Uterus (tissue), 4 donors: ENCODE results near the gene POLR1E. TPM values are rescaled to one million over a fixed set of nuclear protein-coding genes. Genes with fewer than 3 reads are reported as not detected.
"Not testable (repeated sequence)": the region's sequence is repeated elsewhere in the genome, so short reads cannot be mapped to it uniquely, and the experiment has no call there.

ENCODE experiments used
- DNase-seq, 2 donors: peaks; one replicate each; pipeline ENCODE4 v3.0.0-alpha.2; 2019 to 2020
- H3K27ac ChIP-seq, 2 donors: fragments of 200-600 bp; sonication (generic); 1 replicate in 1 of 2; 2 replicates in 1 of 2; pipeline ENCODE4 v1.5.1; 2016 to 2018
- H3K27me3 ChIP-seq, 2 donors: fragments of 200-600 bp; sonication (generic); one replicate each; pipeline ENCODE4 v1.5.1; 2018 to 2019; ENCODE audit warnings: control low read depth in 1 of 2
- H3K36me3 ChIP-seq, 2 donors: fragments of 200-600 bp; sonication (generic); one replicate each; pipeline ENCODE4 v1.5.1; 2019; ENCODE audit warnings: control low read depth in 1 of 2
- H3K4me1 ChIP-seq, 2 donors: fragments of 200-600 bp; sonication (generic); one replicate each; pipeline ENCODE4 v1.5.1; 2018 to 2019; ENCODE audit warnings: control low read depth in 1 of 2
- H3K4me3 ChIP-seq, 2 donors: fragments of 200-600 bp; sonication (generic); 1 replicate in 1 of 2; 2 replicates in 1 of 2; pipeline ENCODE4 v1.5.1; 2018 to 2019; ENCODE audit warnings: mild to moderate bottlenecking in 1 of 2
- H3K9me3 ChIP-seq, 2 donors: fragments of 200-600 bp; sonication (generic); one replicate each; pipeline ENCODE4 v1.5.1; 2019; ENCODE audit warnings: control low read depth in 1 of 2
- POLR2A ChIP-seq, 2 donors: fragments of 450-650 bp; IDR thresholded peaks; one replicate each; pipeline ENCODE4 v1.6.1; 2016; ENCODE audit warnings: antibody characterized with exemption in 2 of 2, mild to moderate bottlenecking in 1 of 2, moderate library complexity in 1 of 2
- intact Hi-C: fragments of 100-400 bp; cut with DNase I; formaldehyde crosslinking; loops from one replicate; pipeline ENCODE4 v1.15.1; 2023; ENCODE audit warnings: low total_unique reads
- total RNA-seq, 4 donors: library from RNA; depleted of rRNA in 3 of 4; stranded (reverse); fragments of >200 nt in 3 of 4; gene quantifications; one replicate each; pipeline versions ENCODE4 v1.1.0 to v1.2.4, GENCODE V29; 2014 to 2023
- TF ChIP-seq, protein P1 (sequence below), 4 experiments: fragments of 200-600 bp in 2 of 4; fragments of 450-650 bp in 2 of 4; sonication (generic) in 2 of 4; IDR thresholded peaks; one replicate each; pipeline ENCODE4 v1.5.1; 2016 to 2019; ENCODE audit warnings: antibody characterized with exemption in 4 of 4, mild to moderate bottlenecking in 2 of 4, moderate library complexity in 1 of 4
- donor health status: DM: yes; HTN: yes; CAD: no.

POLR1E gene
- total RNA-seq, 4 donors from 2014 or later: 13.2 to 42.7 (median 35.8) TPM

DNA sequence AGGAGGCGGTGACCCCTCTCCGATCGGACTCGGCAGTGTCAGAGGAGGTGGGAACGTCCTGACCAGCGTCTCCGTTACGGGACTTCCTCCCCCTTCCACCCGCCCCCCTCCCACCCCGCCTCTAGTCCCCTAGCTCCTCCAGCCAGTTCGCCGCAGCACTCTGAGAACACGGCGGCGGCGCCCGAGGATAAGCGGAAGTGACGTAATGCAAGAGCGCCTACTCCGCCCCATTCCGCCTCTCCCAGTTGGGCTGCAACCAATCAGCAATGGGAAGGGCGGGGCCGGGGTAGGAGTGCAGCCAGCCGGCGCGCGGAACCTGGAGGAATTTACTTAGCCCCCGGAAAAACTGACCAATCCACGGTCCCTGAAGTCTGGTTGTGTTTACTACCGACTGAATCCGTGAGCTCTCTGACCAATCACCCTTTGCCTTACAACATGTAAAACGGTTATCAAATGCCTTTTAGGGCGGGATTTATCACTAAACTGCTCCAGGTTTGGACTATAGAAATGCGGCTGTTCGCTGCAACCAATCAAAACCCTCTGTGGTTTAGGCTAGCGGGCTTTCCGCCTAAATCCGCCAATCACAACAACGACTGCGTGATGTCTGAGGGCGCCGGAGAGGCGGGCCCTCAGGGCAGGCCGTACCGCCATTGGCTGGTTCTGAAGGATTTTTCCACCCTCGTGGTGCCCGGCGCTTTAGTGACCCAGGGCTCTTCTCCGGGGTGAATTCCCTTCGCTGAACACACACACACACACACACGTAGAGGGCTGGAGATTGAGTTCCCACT is 20.3 kb upstream of the POLR1E start, which contains the start of gene ZBTB5:
Gene ZBTB5, minus strand, starts transcription at position 202 of the 788 bp plus-strand sequence. CDS start 22,899 bp downstream, outside the sequence.
- Histone ChIP-seq H3K27me3 (no peaks in the 10 kb centered on the region), H3K4me1 (peaks cover 0 to 5% of the 10 kb centered on the region in 2 donors), H3K36me3 (no peaks in the 10 kb centered on the region), H3K27ac (peak within 1 kb of the TSS; percentile 92 to 93), H3K9me3 (no peaks in the 10 kb centered on the region), H3K4me3 (peak within 1 kb of the TSS; percentile 67 to 92)
- peak; percentile 52 to 80 for TF ChIP-seq POLR2A (IDR thresholded peaks at IDR 0.05)
- TF ChIP-seq, protein P1, sequence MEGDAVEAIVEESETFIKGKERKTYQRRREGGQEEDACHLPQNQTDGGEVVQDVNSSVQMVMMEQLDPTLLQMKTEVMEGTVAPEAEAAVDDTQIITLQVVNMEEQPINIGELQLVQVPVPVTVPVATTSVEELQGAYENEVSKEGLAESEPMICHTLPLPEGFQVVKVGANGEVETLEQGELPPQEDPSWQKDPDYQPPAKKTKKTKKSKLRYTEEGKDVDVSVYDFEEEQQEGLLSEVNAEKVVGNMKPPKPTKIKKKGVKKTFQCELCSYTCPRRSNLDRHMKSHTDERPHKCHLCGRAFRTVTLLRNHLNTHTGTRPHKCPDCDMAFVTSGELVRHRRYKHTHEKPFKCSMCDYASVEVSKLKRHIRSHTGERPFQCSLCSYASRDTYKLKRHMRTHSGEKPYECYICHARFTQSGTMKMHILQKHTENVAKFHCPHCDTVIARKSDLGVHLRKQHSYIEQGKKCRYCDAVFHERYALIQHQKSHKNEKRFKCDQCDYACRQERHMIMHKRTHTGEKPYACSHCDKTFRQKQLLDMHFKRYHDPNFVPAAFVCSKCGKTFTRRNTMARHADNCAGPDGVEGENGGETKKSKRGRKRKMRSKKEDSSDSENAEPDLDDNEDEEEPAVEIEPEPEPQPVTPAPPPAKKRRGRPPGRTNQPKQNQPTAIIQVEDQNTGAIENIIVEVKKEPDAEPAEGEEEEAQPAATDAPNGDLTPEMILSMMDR (IDR thresholded peaks at IDR 0.05): peak in 1 of 4 experiments; percentile 6
- intact Hi-C loops: no loop called here
- DNase-seq: peak; percentile 99

DNA sequence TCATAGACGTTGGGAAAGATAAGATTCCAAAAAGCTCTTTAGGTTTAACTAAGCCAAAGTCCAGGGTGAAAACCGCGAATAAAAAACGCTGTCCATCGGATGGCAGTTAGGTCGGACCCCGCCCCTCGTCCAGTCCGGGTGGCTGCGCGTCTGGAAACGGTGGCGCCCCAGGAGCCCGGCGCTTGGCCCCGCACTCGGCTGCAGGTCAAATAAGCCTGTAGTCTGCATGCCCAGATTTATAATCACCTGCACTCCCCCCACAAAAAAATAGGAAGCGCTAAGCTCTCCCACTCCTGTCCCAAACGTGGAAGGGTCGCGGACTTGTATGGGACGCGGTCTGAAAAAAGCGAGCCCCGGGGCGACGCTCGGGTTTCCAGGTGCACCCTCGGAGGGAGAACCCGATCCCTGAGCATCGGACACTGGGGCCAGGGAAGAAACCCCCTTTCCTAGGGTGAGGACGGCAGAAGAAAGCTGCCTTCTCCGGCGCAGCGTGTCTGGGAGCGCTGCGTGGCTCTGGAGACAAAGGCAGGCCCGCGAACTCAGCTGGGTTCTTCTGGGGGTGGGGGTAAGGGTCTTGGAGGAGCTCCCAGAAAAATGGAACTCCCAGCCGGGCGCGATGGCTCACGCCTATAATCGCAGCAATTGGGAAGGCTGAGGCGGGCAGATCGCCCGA is 19.6 kb upstream of the POLR1E start:
- TF ChIP-seq, protein P1 (IDR thresholded peaks at IDR 0.05): no peak
- peak in 1 of 2 donors; percentile 6 for TF ChIP-seq POLR2A (IDR thresholded peaks at IDR 0.05)
- H3K27me3 ChIP-seq: no peaks in the 10 kb centered on the region
- DNase-seq: peak; percentile 71 to 84
- H3K4me1 ChIP-seq: peaks cover 0 to 5% of the 10 kb centered on the region in 2 donors
- intact Hi-C loops: no loop called here
- no peaks in the 10 kb centered on the region for H3K9me3 ChIP-seq
- H3K4me3 ChIP-seq: peak overlapping the region; percentile 67 to 92
- no peaks in the 10 kb centered on the region for H3K36me3 ChIP-seq
- H3K27ac ChIP-seq: peak overlapping the region; percentile 92 to 93

DNA sequence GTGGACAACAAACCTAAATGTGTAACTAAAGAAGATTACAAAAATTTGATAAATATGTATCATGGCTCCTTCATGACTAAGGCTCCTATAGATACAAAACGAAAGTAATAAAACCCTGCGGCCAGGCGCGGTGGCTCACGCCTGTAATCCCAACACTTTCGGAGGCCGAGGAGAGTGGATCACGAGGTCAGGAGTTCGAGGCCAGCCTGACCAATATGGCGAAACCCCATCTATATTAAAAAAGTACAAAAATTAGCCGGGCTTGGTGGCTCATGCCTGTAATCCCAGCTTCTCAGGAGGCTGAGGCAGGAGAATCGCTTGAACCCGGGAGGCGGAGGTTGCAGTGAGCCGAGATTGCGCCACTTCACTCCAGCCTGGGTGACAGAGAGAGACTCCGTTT is 18.2 kb upstream of the POLR1E start:
- DNase-seq, H3K27ac ChIP-seq, H3K9me3 ChIP-seq, H3K4me1 ChIP-seq, intact Hi-C loops, H3K4me3 ChIP-seq, H3K36me3 ChIP-seq, H3K27me3 ChIP-seq: not testable (repeated sequence)

DNA sequence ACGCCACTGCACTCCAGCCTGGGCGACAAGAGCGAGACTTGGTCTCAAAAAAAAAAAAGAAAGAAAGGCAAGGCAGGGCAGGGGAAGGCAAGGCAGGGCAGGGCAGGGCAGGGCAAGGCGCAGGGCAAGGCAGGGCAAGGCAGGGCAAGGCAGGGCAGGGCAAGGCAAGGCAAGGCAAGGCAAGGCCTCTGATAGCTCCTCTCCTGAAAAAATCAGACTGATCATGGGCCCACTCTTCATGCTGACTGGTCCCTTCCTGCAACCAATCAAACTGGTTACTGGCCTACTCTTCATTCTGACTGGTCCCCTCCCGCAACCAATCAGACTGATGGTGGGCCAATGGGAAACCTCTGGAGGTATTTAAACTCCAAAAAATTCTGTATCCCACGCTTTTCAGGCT is 17.1 kb upstream of the POLR1E start:
- no peak for DNase-seq
- no peaks in the 10 kb centered on the region for H3K27me3 ChIP-seq
- peaks cover 0 to 1% of the 10 kb centered on the region in 2 donors for H3K4me1 ChIP-seq
- H3K9me3 ChIP-seq: no peaks in the 10 kb centered on the region
- TF ChIP-seq POLR2A (IDR thresholded peaks at IDR 0.05): no peak
- TF ChIP-seq, protein P1 (IDR thresholded peaks at IDR 0.05): no peak
- intact Hi-C loops: no loop called here
- H3K36me3 ChIP-seq: no peaks in the 10 kb centered on the region
- no peak overlapping the region for H3K27ac ChIP-seq
- H3K4me3 ChIP-seq: no peak overlapping the region

DNA sequence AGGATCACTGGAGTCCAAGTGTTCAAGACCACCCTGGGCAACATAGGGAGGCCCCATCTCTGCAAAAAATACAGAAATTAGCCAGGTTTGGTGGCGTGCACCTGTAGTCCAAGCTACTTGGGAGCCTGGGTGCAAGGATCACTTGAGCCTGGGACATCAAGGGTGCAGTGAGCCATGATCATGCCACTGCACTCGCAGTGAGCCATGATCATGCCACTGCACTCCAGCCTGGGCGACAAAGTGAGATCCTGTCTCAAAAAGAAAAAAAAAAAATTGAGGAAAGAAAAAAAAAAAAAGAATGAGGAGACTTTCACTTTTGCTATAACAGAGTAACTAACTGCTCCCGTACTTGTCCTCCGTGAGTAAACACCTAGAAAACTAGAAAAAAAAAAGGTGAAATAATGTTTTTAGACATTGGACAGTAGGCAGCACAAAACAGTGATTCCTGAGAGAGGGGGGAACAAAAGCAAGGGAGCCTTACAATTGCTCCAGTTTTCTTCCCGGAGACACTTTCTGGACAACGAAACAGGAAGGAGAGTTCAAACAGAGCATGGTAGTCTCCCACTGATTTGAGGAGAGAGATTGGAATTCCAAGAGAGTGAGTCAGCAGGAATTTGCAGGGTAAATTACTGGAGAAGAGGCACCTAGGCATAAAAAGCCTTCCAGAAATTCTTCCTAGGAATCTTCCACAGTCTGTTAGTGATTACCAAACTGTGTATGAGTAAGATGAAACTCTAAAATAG is 13.6 kb upstream of the POLR1E start:
- peak overlapping the region; percentile 83 to 88 for H3K27ac ChIP-seq
- H3K9me3 ChIP-seq: no peaks in the 10 kb centered on the region
- TF ChIP-seq, protein P1 (IDR thresholded peaks at IDR 0.05): no peak
- peak in 1 of 2 donors; percentile 21 for TF ChIP-seq POLR2A (IDR thresholded peaks at IDR 0.05)
- no peaks in the 10 kb centered on the region for H3K4me1 ChIP-seq
- peak overlapping the region; percentile 12 to 30 for H3K4me3 ChIP-seq
- intact Hi-C loops: no loop called here
- no peaks in the 10 kb centered on the region for H3K27me3 ChIP-seq
- H3K36me3 ChIP-seq: no peaks in the 10 kb centered on the region
- DNase-seq: no peak

DNA sequence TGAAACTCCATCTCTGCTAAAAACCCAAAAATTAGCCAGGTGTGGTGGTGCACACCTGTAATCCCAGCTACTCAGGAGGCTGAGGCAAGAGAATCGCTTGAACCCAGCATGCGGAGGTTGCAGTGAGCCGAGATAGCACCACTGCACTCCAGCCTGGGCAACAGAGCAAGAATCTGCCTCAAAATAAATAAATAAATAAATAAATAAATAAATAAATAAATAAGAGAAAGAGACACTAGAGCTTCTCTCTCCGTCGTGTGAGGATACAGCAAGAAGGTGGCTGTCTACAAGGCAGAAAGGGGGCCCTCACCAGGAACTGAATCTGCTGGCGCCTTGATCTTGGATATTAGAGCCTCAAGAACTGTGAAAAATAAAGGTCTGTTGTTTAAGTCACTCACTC is 11.8 kb upstream of the POLR1E start:
- H3K4me3 ChIP-seq, intact Hi-C loops, H3K27me3 ChIP-seq, DNase-seq, H3K9me3 ChIP-seq, H3K27ac ChIP-seq, H3K4me1 ChIP-seq, H3K36me3 ChIP-seq: not testable (repeated sequence)
